GM18505 (cell line): ENCODE results near the gene PSMF1.

Source experiments
- ATAC-seq: cut with Tn5 transposase; IDR thresholded peaks from one replicate; pipeline ENCODE4 v1.9.1; 2021; ENCODE audit not compliant: unreplicated experiment
- POLR2A ChIP-seq: IDR thresholded peaks from 4 replicates; pipeline ENCODE4 v1.6.1; 2011; ENCODE audit warnings: borderline replicate concordance; ENCODE audit not compliant: insufficient read depth, insufficient read length; ENCODE audit errors: extremely low read depth

Gene PSMF1

GRCh38 chr20:1118336-1119127 lies at the start of gene PSMF1:
TSS of gene PSMF1 (plus strand) at chr20:1118602. CDS start at chr20:1118774, 172 bp downstream.
- peak; percentile 96 for ATAC-seq

GRCh38 chr20:1072258-1072657 lies 46.1 kb upstream of the PSMF1 start:
- ATAC-seq: no peak
- no peak for TF ChIP-seq POLR2A

More at GRCh38 chr20:1118336-1119127, at the start of gene PSMF1:
- TF ChIP-seq POLR2A: peak; percentile 97

- ATAC-seq: no peak
These were observed 42.8 kb upstream of the PSMF1 start for GRCh38 chr20:1075616-1076015.

GRCh38 chr20:1081891-1082290 lies 36.5 kb upstream of the PSMF1 start:
- no peak for TF ChIP-seq POLR2A
- no peak for ATAC-seq

More at GRCh38 chr20:1075616-1076015, 42.8 kb upstream of the PSMF1 start:
- no peak for TF ChIP-seq POLR2A

- TF ChIP-seq POLR2A: no peak
- ATAC-seq: no peak
These were observed 34.8 kb upstream of the PSMF1 start for GRCh38 chr20:1083431-1084080.

GRCh38 chr20:1085492-1086276 lies 32.7 kb upstream of the PSMF1 start:
- ATAC-seq: no peak
- TF ChIP-seq POLR2A: no peak

GRCh38 chr20:1086277-1087213 lies 31.9 kb upstream of the PSMF1 start:
- ATAC-seq: no peak
- TF ChIP-seq POLR2A: no peak

GRCh38 chr20:1087311-1087905 lies 31.0 kb upstream of the PSMF1 start:
- no peak for TF ChIP-seq POLR2A
- no peak for ATAC-seq

- TF ChIP-seq POLR2A: no peak
- ATAC-seq: no peak
These were observed 23.7 kb upstream of the PSMF1 start for GRCh38 chr20:1094751-1095150.

- ATAC-seq: no peak
- TF ChIP-seq POLR2A: no peak
These were observed 16.9 kb upstream of the PSMF1 start for GRCh38 chr20:1101533-1101932.

- no peak for ATAC-seq
- no peak for TF ChIP-seq POLR2A
These were observed 16.4 kb upstream of the PSMF1 start for GRCh38 chr20:1102016-1102415.

GRCh38 chr20:1103751-1104150 lies 14.7 kb upstream of the PSMF1 start:
- no peak for TF ChIP-seq POLR2A
- no peak for ATAC-seq
